ENCODE measurements around the gene EXOC6.

Gene EXOC6

GRCh38 chr10:93058139-93058538 is 209.8 kb downstream of the EXOC6 start:
- in situ Hi-C loops (cut with MboI; ENCODE audit: low sequenced_read_pairs): loop anchor here (25.0 kb wide), 1 partner anchor 171 kb away; no protein-coding TSS in a partner anchor
- Histone ChIP-seq H3K4me1 (peaks cover 21% of the 10 kb centered on the region), H3K4me3 (no peak overlapping the region), H3K9me3 (0 out of 2 replicates have a peak, but pooled peaks cover 2% of the 10 kb centered on the region), H3K36me3 (replicated peaks) (no peaks in the 10 kb centered on the region), H3K27me3 (ENCODE audit: low read depth) (no peaks in the 10 kb centered on the region)
- DNase-seq (ENCODE audit: low spot score in 2 of 2): no peak

- H3K27me3 ChIP-seq (ENCODE audit: low read depth): no peaks in the 10 kb centered on the region
- H3K4me3 ChIP-seq: no peak within 1 kb of the TSS
- H3K9me3 ChIP-seq: 0 out of 2 replicates have a peak, but pooled peaks cover 2% of the 10 kb centered on the region
- no peak for DNase-seq (ENCODE audit: low spot score in 2 of 2)
- no peaks in the 10 kb centered on the region for H3K36me3 ChIP-seq (replicated peaks)
- in situ Hi-C loops (cut with MboI; ENCODE audit: low sequenced_read_pairs): loop anchor here (25.0 kb wide), 1 partner anchor 173 kb away; no protein-coding TSS in a partner anchor
- H3K4me1 ChIP-seq: peaks cover 11% of the 10 kb centered on the region
Measured at GRCh38 chr10:93059975-93060886, 211.9 kb downstream of the EXOC6 start, which contains the start of gene CYP26C1. Gene CYP26C1 (plus strand): TSS chr10:93060798. CDS start chr10:93061264, 466 bp downstream.

DNA sequence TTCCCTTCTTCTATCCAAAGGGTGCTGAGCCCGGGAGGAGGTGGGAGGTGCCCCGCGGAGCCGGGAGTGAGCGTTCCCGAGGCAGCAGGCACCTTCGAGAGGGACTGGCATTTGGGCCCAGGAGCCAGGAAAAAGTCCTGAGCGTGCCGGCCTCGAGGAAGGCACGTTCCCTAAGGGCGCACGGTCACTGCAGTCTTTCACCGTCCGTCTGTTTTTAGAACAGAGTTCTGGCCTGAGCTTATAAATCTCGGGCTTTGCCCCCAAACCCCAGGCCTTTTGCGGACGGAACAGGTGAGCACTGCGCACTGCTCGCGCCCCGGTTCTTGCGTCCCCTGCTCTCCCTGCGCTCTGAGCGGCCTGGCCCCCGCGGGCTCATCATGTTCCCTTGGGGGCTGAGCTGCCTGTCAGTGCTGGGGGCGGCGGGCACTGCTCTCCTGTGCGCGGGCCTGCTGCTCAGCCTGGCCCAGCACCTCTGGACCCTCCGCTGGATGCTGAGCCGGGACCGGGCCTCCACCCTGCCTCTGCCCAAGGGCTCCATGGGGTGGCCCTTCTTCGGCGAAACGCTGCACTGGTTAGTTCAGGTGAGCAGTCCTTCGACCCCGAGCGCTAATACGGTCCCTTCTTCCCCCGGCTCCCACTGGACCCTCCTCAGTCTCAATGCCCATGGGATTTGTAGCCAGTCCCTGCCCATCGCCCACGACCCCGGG is 212.7 kb downstream of the EXOC6 start:
- H3K4me3 ChIP-seq: no peak overlapping the region

GRCh38 chr10:93061594-93062513 is 213.5 kb downstream of the EXOC6 start:
- Histone ChIP-seq H3K4me3 (no peak overlapping the region), H3K9me3 (0 out of 2 replicates have a peak, but pooled peaks cover 2% of the 10 kb centered on the region), H3K36me3 (replicated peaks) (no peaks in the 10 kb centered on the region), H3K27me3 (ENCODE audit: low read depth) (no peaks in the 10 kb centered on the region), H3K4me1 (no peaks in the 10 kb centered on the region)
- DNase-seq (ENCODE audit: low spot score in 2 of 2): no peak
- in situ Hi-C loops (cut with MboI; ENCODE audit: low sequenced_read_pairs): loop anchor here (25.0 kb wide), 1 partner anchor 175 kb away; no protein-coding TSS in a partner anchor

More for the DNA sequence above, 212.7 kb downstream of the EXOC6 start:
- no peaks in the 10 kb centered on the region for H3K27me3 ChIP-seq (ENCODE audit: low read depth)
- in situ Hi-C loops (cut with MboI; ENCODE audit: low sequenced_read_pairs): loop anchor here (25.0 kb wide), 1 partner anchor 174 kb away; no protein-coding TSS in a partner anchor
- H3K36me3 ChIP-seq (replicated peaks): no peaks in the 10 kb centered on the region
- 0 out of 2 replicates have a peak, but pooled peaks cover 2% of the 10 kb centered on the region for H3K9me3 ChIP-seq
- H3K4me1 ChIP-seq: peaks cover 4% of the 10 kb centered on the region
- DNase-seq (ENCODE audit: low spot score in 2 of 2): no peak

- Histone ChIP-seq H3K36me3 (replicated peaks) (no peaks in the 10 kb centered on the region), H3K4me3 (no peak overlapping the region), H3K4me1 (no peaks in the 10 kb centered on the region), H3K27me3 (ENCODE audit: low read depth) (peaks cover 4% of the 10 kb centered on the region), H3K9me3 (0 out of 2 replicates have a peak, but pooled peaks cover 2% of the 10 kb centered on the region)
- no peak for DNase-seq (ENCODE audit: low spot score in 2 of 2)
- in situ Hi-C loops (cut with MboI; ENCODE audit: low sequenced_read_pairs): loop anchor here (25.0 kb wide), 1 partner anchor 175 kb away; no protein-coding TSS in a partner anchor
Measured at GRCh38 chr10:93062514-93063143, 214.3 kb downstream of the EXOC6 start.

- no peaks in the 10 kb centered on the region for H3K36me3 ChIP-seq (replicated peaks)
- no peak for DNase-seq (ENCODE audit: low spot score in 2 of 2)
- 0 out of 2 replicates have a peak, but pooled peaks cover 2% of the 10 kb centered on the region for H3K9me3 ChIP-seq
- peaks cover 10% of the 10 kb centered on the region for H3K27me3 ChIP-seq (ENCODE audit: low read depth)
- H3K4me3 ChIP-seq: no peak overlapping the region
- H3K4me1 ChIP-seq: peaks cover 4% of the 10 kb centered on the region; the same call in 1 of the 2 replicates
- in situ Hi-C loops (cut with MboI; ENCODE audit: low sequenced_read_pairs): loop anchor here (25.0 kb wide), 1 partner anchor 176 kb away; no protein-coding TSS in a partner anchor
Measured at GRCh38 chr10:93063144-93063976, 215.0 kb downstream of the EXOC6 start.

DNA sequence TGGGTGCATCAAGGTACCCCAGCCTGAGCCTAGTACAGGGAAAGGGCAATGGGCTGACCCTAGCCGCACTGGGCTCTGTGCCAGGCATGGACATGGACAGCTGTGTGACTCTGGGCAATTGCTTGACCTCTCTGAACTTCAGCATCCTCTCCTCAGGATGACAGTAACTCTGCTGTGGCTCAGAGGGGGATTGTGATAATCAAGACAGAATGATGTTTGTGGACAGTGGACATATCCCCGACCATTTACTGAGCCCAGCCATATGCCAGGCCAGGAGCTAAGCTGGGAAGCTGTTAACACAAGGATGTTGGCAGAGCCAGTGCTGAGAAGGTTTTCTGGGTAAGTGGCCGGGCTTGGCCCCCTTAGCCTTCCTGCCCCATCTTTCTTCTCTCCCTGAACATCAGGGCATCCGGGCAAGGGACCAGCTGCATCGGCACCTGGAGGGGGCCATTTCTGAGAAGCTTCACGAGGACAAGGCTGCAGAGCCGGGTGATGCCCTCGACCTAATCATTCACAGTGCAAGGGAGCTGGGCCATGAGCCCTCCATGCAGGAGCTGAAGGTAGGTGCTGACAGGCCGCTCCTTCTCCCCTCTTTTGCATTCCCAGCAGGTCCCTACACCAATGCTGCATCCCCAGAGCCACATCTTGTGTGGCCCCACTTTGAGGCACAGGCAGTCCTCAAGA is 215.8 kb downstream of the EXOC6 start:
- 0 out of 2 replicates have a peak, but pooled peaks cover under 1% of the 10 kb centered on the region for H3K9me3 ChIP-seq
- H3K4me1 ChIP-seq: peaks cover 4% of the 10 kb centered on the region; the same call in 1 of the 2 replicates
- DNase-seq (ENCODE audit: low spot score in 2 of 2): no peak
- in situ Hi-C loops (cut with MboI; ENCODE audit: low sequenced_read_pairs): loop anchor here (25.0 kb wide), 1 partner anchor 177 kb away; no protein-coding TSS in a partner anchor
- peaks cover 10% of the 10 kb centered on the region for H3K27me3 ChIP-seq (ENCODE audit: low read depth)
- H3K4me3 ChIP-seq: no peak overlapping the region
- no peaks in the 10 kb centered on the region for H3K36me3 ChIP-seq (replicated peaks)

DNA sequence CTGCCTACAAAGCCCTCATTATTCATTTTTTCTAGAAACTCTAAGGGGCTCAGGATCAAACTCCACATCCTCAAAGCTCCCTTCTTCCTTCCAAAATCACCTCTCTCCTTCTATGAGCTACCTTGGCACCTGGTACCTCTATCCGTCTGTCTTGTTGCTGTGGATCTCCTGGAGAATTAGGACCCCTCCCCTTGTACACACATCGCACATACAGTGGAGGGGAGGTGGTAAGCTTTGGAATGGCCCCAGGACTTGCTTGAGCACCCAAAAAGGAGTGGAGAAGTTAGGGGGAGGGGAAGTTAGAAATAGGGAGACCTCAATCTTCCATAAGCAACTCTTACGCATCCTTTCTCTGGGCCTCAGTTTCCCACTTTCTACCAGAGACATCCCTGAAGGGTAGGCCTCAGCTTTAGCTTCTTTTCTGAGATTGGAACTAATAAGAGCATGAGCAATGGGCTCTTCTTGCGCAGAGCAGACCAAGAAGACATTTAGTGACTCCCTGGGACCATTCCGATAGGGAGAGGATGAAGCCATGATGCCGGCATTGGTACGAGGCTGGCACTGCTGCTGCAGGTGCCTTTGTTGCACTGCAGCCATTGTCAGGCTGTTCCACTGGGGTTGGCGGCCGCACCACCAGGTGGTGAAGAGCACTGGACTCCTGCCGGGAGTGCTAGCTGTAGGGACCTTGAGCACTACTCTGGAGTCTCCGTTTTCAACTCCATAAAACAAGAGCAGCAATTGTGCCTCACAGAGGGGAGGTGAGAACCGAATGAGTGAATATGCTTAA is 216.7 kb downstream of the EXOC6 start:
- no peaks in the 10 kb centered on the region for H3K9me3 ChIP-seq
- peaks cover 4% of the 10 kb centered on the region; the same call in 1 of the 2 replicates for H3K4me1 ChIP-seq
- no peak for DNase-seq (ENCODE audit: low spot score in 2 of 2)
- no peaks in the 10 kb centered on the region for H3K36me3 ChIP-seq (replicated peaks)
- H3K4me3 ChIP-seq: no peak overlapping the region
- in situ Hi-C loops (cut with MboI; ENCODE audit: low sequenced_read_pairs): loop anchor here (25.0 kb wide), 1 partner anchor 178 kb away; no protein-coding TSS in a partner anchor
- peaks cover 10% of the 10 kb centered on the region for H3K27me3 ChIP-seq (ENCODE audit: low read depth)

- no peaks in the 10 kb centered on the region for H3K36me3 ChIP-seq (replicated peaks)
- H3K9me3 ChIP-seq: no peaks in the 10 kb centered on the region
- in situ Hi-C loops (cut with MboI; ENCODE audit: low sequenced_read_pairs): loop anchor here (25.0 kb wide), 1 partner anchor 179 kb away; no protein-coding TSS in a partner anchor
- H3K4me3 ChIP-seq: no peak overlapping the region
- H3K27me3 ChIP-seq (ENCODE audit: low read depth): peaks cover 10% of the 10 kb centered on the region
- no peak for DNase-seq (ENCODE audit: low spot score in 2 of 2)
- peaks cover 4% of the 10 kb centered on the region; the same call in 1 of the 2 replicates for H3K4me1 ChIP-seq
Measured at GRCh38 chr10:93065675-93066543, 217.6 kb downstream of the EXOC6 start.

- in situ Hi-C loops (cut with MboI; ENCODE audit: low sequenced_read_pairs): loop anchor here (25.0 kb wide), 1 partner anchor 179 kb away; no protein-coding TSS in a partner anchor
- Histone ChIP-seq H3K9me3 (no peaks in the 10 kb centered on the region), H3K4me3 (no peak overlapping the region), H3K27me3 (ENCODE audit: low read depth) (peaks cover 10% of the 10 kb centered on the region), H3K4me1 (peaks cover 4% of the 10 kb centered on the region; the same call in 1 of the 2 replicates), H3K36me3 (replicated peaks) (no peaks in the 10 kb centered on the region)
- DNase-seq (ENCODE audit: low spot score in 2 of 2): no peak
Measured at GRCh38 chr10:93066544-93066913, 218.2 kb downstream of the EXOC6 start.
